Duodenal mucosa (tissue), 2 donors: ENCODE results near the gene PVALEF.

Source experiments
- H3K27ac ChIP-seq: one replicate; pipeline ENCODE4 v1.7.0; 2013; ENCODE audit warnings: low read depth, low read length
- H3K27me3 ChIP-seq, 2 donors: one replicate each; pipeline ENCODE4 v1.7.0; 2013; ENCODE audit warnings: low read length in 2 of 2, control low read depth in 1 of 2; ENCODE audit not compliant: insufficient read depth in 2 of 2, control insufficient read depth in 1 of 2
- H3K36me3 ChIP-seq, 2 donors: one replicate each; pipeline ENCODE4 v1.7.0; 2013; ENCODE audit warnings: low read length in 2 of 2, control low read depth in 1 of 2; ENCODE audit not compliant: insufficient read depth in 2 of 2, control insufficient read depth in 1 of 2
- H3K4me1 ChIP-seq, 2 donors: one replicate each; pipeline ENCODE4 v1.7.0; 2013; ENCODE audit warnings: low read length in 2 of 2, control low read depth in 1 of 2; ENCODE audit not compliant: insufficient read depth in 2 of 2, control insufficient read depth in 1 of 2
- H3K4me3 ChIP-seq, 2 donors: one replicate each; pipeline ENCODE4 v1.7.0; 2013; ENCODE audit warnings: low read length in 2 of 2, low read depth in 1 of 2
- H3K9ac ChIP-seq, 2 donors: one replicate each; pipeline ENCODE4 v1.7.0; 2013; ENCODE audit warnings: low read length in 2 of 2, low read depth in 1 of 2
- H3K9me3 ChIP-seq, 2 donors: one replicate each; pipeline ENCODE4 v1.7.0; 2013; ENCODE audit warnings: low read length in 2 of 2, control low read depth in 1 of 2; ENCODE audit not compliant: control insufficient read depth in 1 of 2

The PVALEF gene

GRCh38 chr17:81217491-81217890, 52.2 kb downstream of the PVALEF start:
- peaks cover 0 to 5% of the 10 kb centered on the region in 2 donors for H3K36me3 ChIP-seq
- H3K27ac ChIP-seq = no peak overlapping the region

GRCh38 chr17:81218459-81218858, 53.2 kb downstream of the PVALEF start:
- peaks cover 0 to 5% of the 10 kb centered on the region in 2 donors for H3K36me3 ChIP-seq
- H3K27ac ChIP-seq = no peak overlapping the region
- no peaks in the 10 kb centered on the region for H3K27me3 ChIP-seq
- H3K4me1 ChIP-seq = peaks cover 12 to 17% of the 10 kb centered on the region in 2 donors
- no peaks in the 10 kb centered on the region for H3K9me3 ChIP-seq
- H3K4me3 ChIP-seq = no peak overlapping the region
- H3K9ac ChIP-seq = no peak overlapping the region

More at GRCh38 chr17:81217491-81217890, 52.2 kb downstream of the PVALEF start:
- Histone ChIP-seq H3K4me1 (peaks cover 10 to 14% of the 10 kb centered on the region in 2 donors), H3K9ac (no peak overlapping the region), H3K4me3 (no peak overlapping the region), H3K9me3 (no peaks in the 10 kb centered on the region), H3K27me3 (no peaks in the 10 kb centered on the region)

- H3K36me3 ChIP-seq = peaks cover 0 to 5% of the 10 kb centered on the region in 2 donors
- no peak overlapping the region for H3K9ac ChIP-seq
- H3K9me3 ChIP-seq = no peaks in the 10 kb centered on the region
- no peaks in the 10 kb centered on the region for H3K27me3 ChIP-seq
- H3K27ac ChIP-seq = no peak overlapping the region
- H3K4me3 ChIP-seq = no peak overlapping the region
- H3K4me1 ChIP-seq = peaks cover 15 to 21% of the 10 kb centered on the region in 2 donors
These were observed 53.7 kb downstream of the PVALEF start for GRCh38 chr17:81218991-81219390.

DNA sequence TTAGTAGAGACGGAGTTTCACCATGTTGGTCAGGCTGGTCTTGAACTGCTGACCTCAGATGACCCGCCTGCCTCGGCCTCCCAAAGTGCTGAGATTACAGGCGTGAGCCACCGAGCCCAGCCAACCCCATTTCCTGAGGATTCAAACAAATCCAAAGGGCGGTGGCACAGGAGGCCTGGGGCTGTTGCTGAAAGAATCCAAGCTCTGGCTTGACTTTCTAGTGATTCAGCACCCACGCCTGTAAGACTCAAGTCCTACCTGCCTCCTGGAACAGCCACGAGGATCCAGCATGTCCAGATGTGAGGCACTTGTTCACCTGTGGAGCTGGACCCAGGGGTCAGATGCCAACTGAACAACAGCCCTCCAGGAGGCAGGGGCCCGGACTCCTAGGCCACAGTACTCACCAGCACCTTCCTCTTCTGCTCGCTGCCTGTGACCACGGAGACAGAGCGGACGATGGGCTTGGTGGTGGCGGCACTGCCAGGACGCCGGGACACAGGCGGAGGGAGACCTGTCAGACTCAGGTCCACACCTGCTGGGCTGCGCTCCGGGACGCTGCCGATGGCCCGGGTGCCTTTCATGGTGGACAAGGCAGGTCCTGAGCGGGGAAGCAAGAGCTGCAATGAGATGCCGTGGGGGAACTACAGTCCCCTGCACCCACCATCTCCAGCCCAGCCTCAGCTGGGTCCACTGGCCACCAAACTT, 54.3 kb downstream of the PVALEF start:
- no peaks in the 10 kb centered on the region for H3K9me3 ChIP-seq

DNA sequence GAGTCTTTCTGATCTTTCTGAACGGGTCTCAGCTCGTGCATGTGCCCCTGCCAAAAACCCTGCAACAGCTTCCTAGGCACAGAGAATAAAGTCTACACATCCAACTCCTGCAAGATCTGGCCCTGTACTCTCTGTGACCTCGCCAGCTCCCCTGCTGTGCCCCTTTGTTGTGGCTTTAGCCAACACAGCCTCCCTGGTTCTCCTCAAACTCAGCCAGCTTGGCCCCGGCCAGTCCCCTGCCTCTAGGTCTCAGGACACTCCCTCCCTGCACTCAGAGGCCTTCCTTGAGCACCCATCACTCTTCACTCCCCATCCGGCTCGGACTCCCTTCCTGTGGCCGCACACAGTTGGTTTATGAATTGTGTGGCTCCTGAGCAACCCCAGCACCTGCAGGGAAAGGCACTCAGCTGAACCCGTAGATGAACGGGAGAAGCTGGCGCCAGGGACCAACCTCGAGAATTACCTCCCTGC, 56.1 kb downstream of the PVALEF start:
- peaks cover 15 to 21% of the 10 kb centered on the region in 2 donors for H3K4me1 ChIP-seq
- no peaks in the 10 kb centered on the region for H3K9me3 ChIP-seq
- peaks cover 0 to 5% of the 10 kb centered on the region in 2 donors for H3K36me3 ChIP-seq
- H3K4me3 ChIP-seq = peak overlapping the region; percentile 75 to 77
- H3K9ac ChIP-seq = no peak overlapping the region
- no peaks in the 10 kb centered on the region for H3K27me3 ChIP-seq
- no peak overlapping the region for H3K27ac ChIP-seq

More for the DNA sequence above, 54.3 kb downstream of the PVALEF start:
- Histone ChIP-seq H3K4me1 (peaks cover 15 to 21% of the 10 kb centered on the region in 2 donors), H3K27me3 (no peaks in the 10 kb centered on the region), H3K9ac (no peak overlapping the region), H3K36me3 (peaks cover 0 to 5% of the 10 kb centered on the region in 2 donors), H3K27ac (no peak overlapping the region), H3K4me3 (no peak overlapping the region)

- H3K27ac ChIP-seq = no peak overlapping the region
- H3K27me3 ChIP-seq = no peaks in the 10 kb centered on the region
- H3K4me3 ChIP-seq = peak overlapping the region; percentile 75 to 77
- H3K9me3 ChIP-seq = no peaks in the 10 kb centered on the region
- H3K36me3 ChIP-seq = peaks cover 0 to under 1% of the 10 kb centered on the region in 2 donors
- H3K9ac ChIP-seq = peak overlapping the region; percentile 5 to 61
- H3K4me1 ChIP-seq = peaks cover 15 to 21% of the 10 kb centered on the region in 2 donors
These were observed 56.7 kb downstream of the PVALEF start for GRCh38 chr17:81221842-81222619.

- no peak overlapping the region for H3K27ac ChIP-seq
- H3K9me3 ChIP-seq = no peaks in the 10 kb centered on the region
These were observed 57.3 kb downstream of the PVALEF start for GRCh38 chr17:81222620-81222905.

DNA sequence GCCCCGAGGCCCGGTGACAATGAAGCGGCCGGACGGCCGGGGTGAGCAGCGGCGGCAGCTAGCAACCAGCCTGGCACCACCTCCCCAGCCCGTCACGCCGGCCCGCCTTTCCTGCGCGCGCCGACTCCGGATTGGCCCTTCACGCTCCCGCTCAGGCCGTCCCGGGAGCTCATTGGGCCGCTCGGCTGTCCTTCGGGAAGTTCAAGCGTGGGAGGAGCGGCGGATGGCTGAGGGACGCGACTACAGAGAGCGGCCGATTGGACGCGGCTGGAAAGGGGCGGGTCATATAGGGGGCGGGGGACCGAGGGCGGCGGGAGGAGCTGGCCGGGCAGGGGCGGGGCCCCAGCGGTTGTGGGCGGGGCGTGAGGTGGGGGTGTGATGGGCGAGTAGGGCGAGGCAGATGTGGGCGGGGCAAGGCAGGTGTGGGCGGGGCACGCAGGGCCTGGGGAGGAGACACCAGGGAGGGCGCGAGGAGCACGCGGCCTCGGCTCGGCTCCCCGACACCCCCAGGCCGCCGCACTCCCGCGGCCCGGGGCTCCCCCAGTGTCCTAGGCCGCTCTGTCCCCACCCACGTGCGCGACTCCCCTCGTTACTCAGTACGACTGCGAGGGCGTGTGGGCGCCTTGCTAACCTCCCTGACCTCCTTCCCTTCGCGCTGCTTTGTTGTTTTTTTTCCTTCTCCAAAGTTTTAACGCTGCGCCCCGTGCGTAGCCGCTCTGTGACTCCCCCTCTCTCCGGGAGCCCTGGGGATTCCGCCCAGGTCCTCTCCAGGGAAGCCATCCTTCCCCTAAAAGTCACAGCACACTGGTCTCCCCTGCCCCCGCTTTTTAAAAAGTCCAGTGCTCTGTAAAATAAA, 57.8 kb downstream of the PVALEF start, which contains the start of gene CEP131:
CEP131 (minus strand) TSS at position 60 of the 856 bp plus-strand sequence. CDS start 2,909 bp downstream, outside the sequence.
- Histone ChIP-seq H3K9me3 (no peaks in the 10 kb centered on the region), H3K4me3 (peak within 1 kb of the TSS; percentile 75 to 77), H3K27ac (peak within 1 kb of the TSS; percentile 42), H3K9ac (peak within 1 kb of the TSS; percentile 5 to 61), H3K4me1 (peaks cover 15 to 21% of the 10 kb centered on the region in 2 donors), H3K27me3 (no peaks in the 10 kb centered on the region), H3K36me3 (no peaks in the 10 kb centered on the region)

More at GRCh38 chr17:81222620-81222905, 57.3 kb downstream of the PVALEF start:
- H3K27me3 ChIP-seq = no peaks in the 10 kb centered on the region
- peak overlapping the region; percentile 75 to 77 for H3K4me3 ChIP-seq
- H3K4me1 ChIP-seq = peaks cover 15 to 21% of the 10 kb centered on the region in 2 donors
- H3K9ac ChIP-seq = peak overlapping the region; percentile 5 to 61
- no peaks in the 10 kb centered on the region for H3K36me3 ChIP-seq

- H3K36me3 ChIP-seq = peaks cover 0 to 5% of the 10 kb centered on the region in 2 donors
- H3K4me3 ChIP-seq = peak overlapping the region in 1 of 2 donors; percentile 62
- H3K9me3 ChIP-seq = no peaks in the 10 kb centered on the region
- peaks cover 15 to 21% of the 10 kb centered on the region in 2 donors for H3K4me1 ChIP-seq
- no peaks in the 10 kb centered on the region for H3K27me3 ChIP-seq
- H3K27ac ChIP-seq = no peak overlapping the region
- peak overlapping the region in 1 of 2 donors; percentile 51 for H3K9ac ChIP-seq
These were observed 58.4 kb downstream of the PVALEF start for GRCh38 chr17:81223762-81224130.
